ENCODE measurements around the gene TBRG4. TPM values are rescaled to one million over a fixed set of nuclear protein-coding genes. Genes with fewer than 3 reads are reported as not detected.

The TBRG4 gene
- total RNA-seq, 2 donors from 2014 or later = 91.0 to 147 TPM

DNA sequence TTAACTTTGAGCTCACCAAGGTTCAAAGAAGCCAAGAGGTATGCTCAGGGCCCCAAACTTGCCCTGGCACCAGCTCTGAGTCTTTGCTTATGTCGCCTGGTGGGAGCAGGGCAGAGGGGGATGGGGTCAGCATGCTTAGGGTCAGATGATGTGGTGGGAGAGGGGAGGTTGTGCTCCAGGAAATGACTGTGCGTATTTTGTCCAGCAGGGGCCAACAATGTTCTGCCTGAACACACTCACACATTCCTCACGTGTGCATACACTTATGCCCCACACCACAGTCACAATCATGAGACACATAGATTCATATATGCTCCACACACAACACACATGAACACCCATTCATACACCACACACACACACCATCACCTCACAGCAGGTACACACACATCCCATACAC, 41.7 kb upstream of the TBRG4 start:
- TF ChIP-seq, protein P1, sequence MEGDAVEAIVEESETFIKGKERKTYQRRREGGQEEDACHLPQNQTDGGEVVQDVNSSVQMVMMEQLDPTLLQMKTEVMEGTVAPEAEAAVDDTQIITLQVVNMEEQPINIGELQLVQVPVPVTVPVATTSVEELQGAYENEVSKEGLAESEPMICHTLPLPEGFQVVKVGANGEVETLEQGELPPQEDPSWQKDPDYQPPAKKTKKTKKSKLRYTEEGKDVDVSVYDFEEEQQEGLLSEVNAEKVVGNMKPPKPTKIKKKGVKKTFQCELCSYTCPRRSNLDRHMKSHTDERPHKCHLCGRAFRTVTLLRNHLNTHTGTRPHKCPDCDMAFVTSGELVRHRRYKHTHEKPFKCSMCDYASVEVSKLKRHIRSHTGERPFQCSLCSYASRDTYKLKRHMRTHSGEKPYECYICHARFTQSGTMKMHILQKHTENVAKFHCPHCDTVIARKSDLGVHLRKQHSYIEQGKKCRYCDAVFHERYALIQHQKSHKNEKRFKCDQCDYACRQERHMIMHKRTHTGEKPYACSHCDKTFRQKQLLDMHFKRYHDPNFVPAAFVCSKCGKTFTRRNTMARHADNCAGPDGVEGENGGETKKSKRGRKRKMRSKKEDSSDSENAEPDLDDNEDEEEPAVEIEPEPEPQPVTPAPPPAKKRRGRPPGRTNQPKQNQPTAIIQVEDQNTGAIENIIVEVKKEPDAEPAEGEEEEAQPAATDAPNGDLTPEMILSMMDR (IDR thresholded peaks at IDR 0.05) = no peak
- Histone ChIP-seq H3K9me3 (no peaks in the 10 kb centered on the region), H3K4me3 (no peak overlapping the region), H3K4me1 (no peaks in the 10 kb centered on the region), H3K36me3 (no peaks in the 10 kb centered on the region), H3K9ac (ENCODE audit: low read depth in 2 of 2, low read length in 2 of 2) (no peak overlapping the region), H3K27ac (no peak overlapping the region), H3K27me3 (peaks cover 8% of the 10 kb centered on the region)
- no peak for DNase-seq
- intact Hi-C loops (cut with DNase I) = loop anchor here (10.0 kb wide), 1 partner anchor 702 kb away; no protein-coding TSS in a partner anchor

DNA sequence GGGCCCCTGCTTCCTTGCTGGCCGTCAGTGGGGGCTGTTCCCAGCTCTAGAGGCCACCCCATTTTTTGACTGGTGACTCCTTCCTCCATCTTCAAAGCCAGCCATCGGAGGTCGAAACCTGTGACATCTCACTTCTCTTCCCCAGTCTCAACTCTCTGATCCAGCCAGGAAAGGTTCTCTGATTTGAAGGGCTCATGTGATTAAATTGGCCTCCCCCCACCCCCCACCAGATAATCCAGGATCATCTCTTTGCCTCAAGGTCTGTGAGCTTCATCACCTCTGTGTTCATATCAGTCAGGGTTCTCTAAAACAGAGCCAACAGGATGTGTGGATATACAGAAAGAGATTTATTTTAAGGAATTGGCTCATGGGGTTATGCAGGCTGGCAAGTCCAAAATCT, 40.5 kb upstream of the TBRG4 start:
- intact Hi-C loops (cut with DNase I) = loop anchor here (10.0 kb wide), 1 partner anchor 703 kb away; no protein-coding TSS in a partner anchor
- no peak for DNase-seq
- Histone ChIP-seq H3K4me3 (no peak overlapping the region), H3K4me1 (no peaks in the 10 kb centered on the region), H3K27me3 (no peaks in the 10 kb centered on the region), H3K36me3 (no peaks in the 10 kb centered on the region), H3K27ac (no peak overlapping the region), H3K9ac (ENCODE audit: low read depth in 2 of 2, low read length in 2 of 2) (no peak overlapping the region), H3K9me3 (no peaks in the 10 kb centered on the region)
- TF ChIP-seq, protein P1 (IDR thresholded peaks at IDR 0.05) = no peak

DNA sequence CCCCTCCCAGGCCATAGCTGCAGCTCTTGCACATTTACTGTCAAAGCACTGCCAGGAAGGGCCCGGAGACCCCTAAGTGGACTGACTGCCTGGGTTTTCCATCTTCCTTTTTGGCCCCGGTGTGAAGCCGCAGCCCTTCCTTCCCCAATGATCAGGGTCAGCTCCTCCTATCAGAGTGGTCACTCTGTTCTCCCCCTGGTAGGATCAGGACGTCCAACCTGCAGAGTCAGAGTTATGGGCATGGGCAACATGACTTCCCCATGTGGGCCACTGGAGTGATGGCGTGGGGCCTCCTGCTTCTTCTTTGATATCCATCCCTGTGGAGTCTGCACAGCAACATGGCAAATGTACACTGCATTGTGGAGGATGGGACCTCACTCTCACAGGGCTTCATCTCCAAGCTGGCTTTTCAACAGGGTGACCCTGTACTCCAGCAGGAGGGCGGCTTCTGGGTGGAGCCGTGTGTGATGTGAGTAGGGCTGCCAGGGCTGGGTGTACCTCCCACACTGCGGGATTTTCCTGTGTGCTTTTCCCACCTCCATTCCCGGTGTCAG, 39.7 kb upstream of the TBRG4 start:
- intact Hi-C loops (cut with DNase I) = loop anchor here (10.0 kb wide), 1 partner anchor 704 kb away; no protein-coding TSS in a partner anchor
- Histone ChIP-seq H3K27ac (no peak overlapping the region), H3K9ac (ENCODE audit: low read depth in 2 of 2, low read length in 2 of 2) (no peak overlapping the region), H3K4me3 (no peak overlapping the region), H3K4me1 (no peaks in the 10 kb centered on the region), H3K9me3 (no peaks in the 10 kb centered on the region), H3K36me3 (no peaks in the 10 kb centered on the region), H3K27me3 (no peaks in the 10 kb centered on the region)
- TF ChIP-seq, protein P1 (IDR thresholded peaks at IDR 0.05) = no peak
- no peak for DNase-seq

DNA sequence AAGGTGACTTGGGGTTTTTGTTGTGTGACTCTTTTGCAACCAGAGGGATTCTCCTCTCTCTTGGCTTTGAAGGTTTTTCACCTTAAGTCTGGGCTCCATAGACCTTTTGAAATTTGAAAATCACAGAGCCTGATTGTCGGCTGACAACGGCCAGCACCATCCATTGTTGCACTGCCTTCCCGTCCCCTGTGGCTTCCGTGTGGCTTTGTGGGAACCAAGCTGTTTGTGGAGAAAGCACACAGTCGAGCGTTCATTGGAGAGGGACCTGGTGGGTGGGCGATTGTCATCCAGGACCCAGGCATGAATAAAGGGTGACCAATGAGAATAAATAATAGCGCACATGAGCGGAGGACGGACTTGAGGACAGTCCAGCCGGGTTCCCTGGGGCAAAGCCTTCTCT, 38.7 kb upstream of the TBRG4 start:
- no peak overlapping the region for H3K4me3 ChIP-seq
- intact Hi-C loops (cut with DNase I) = loop anchor here (10.0 kb wide), 1 partner anchor 705 kb away; no protein-coding TSS in a partner anchor
- DNase-seq = no peak
- H3K9me3 ChIP-seq = no peaks in the 10 kb centered on the region
- no peaks in the 10 kb centered on the region for H3K27me3 ChIP-seq
- TF ChIP-seq, protein P1 (IDR thresholded peaks at IDR 0.05) = no peak
- H3K4me1 ChIP-seq = no peaks in the 10 kb centered on the region
- no peak overlapping the region for H3K27ac ChIP-seq
- no peak overlapping the region for H3K9ac ChIP-seq (ENCODE audit: low read depth in 2 of 2, low read length in 2 of 2)
- no peaks in the 10 kb centered on the region for H3K36me3 ChIP-seq

DNA sequence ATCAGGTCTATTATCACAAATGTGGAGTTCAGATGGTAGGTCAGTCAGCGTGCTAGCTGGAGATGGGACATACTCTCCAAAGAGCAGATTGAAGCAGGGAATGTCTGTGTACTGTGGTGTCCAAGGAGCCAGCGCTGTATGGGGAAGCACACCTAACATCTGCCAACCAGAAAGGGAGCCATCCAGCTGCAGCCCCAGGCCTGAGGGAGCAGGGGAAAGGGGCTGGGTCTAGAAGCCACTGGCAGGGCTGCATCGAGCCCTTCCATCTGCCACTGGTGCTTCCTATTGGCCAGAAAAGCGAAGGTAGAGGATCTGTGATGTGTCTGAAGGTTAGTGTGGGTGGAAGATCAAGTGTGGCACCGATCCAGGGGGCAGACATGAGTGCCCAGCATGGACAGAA, 38.1 kb upstream of the TBRG4 start:
- Histone ChIP-seq H3K27ac (no peak overlapping the region), H3K9me3 (no peaks in the 10 kb centered on the region), H3K27me3 (no peaks in the 10 kb centered on the region), H3K36me3 (no peaks in the 10 kb centered on the region), H3K9ac (ENCODE audit: low read depth in 2 of 2, low read length in 2 of 2) (no peak overlapping the region), H3K4me1 (no peaks in the 10 kb centered on the region), H3K4me3 (no peak overlapping the region)
- TF ChIP-seq, protein P1 (IDR thresholded peaks at IDR 0.05) = no peak
- intact Hi-C loops (cut with DNase I) = loop anchor here (10.0 kb wide), 1 partner anchor 705 kb away; no protein-coding TSS in a partner anchor
- DNase-seq = no peak

All from colonic mucosa (tissue), 4 donors.